Ovary (tissue), 3 donors: Measurements from ENCODE around the gene GH2.
"Not testable (repeated sequence)": the region's sequence is repeated elsewhere in the genome, so short reads cannot be mapped to it uniquely, and the experiment has no call there.

Experiments used
- POLR2A ChIP-seq: fragments of 450-650 bp; IDR thresholded peaks from one replicate; pipeline ENCODE4 v1.6.1; 2017; ENCODE audit warnings: antibody characterized with exemption, mild to moderate bottlenecking, moderate library complexity
- TF ChIP-seq, protein P1 (sequence below), 3 donors: fragments of 450-650 bp in 2 of 3; fragments of 200-600 bp in 1 of 3; IDR thresholded peaks; one replicate each; pipeline versions ENCODE4 v1.5.1 to v1.8.0; 2016 to 2022; ENCODE audit warnings: antibody characterized with exemption in 3 of 3, mild to moderate bottlenecking in 1 of 3
- donor health status: DM: no; HTN: no; CAD: no.

DNA sequence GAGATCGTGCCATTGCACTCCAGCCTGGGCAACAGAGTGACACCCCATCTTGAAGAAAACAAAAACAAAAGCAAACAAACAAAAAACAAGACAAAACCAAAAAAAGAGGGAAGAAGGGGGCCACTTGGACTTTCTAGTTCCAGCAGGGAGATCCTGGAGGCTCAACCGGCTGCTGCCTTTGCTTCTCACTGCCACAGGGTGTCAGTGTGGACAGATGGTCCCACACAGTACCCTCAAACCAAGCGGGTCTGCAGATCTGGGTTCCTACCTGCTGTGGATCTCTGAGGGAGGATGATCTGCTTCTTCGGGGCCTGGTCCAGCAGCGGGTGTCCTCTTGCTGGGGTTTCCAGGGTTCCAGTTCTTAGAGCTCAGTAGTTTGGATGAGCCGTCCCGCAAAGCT, 15.1 kb downstream of the GH2 start:
- TF ChIP-seq, protein P1, sequence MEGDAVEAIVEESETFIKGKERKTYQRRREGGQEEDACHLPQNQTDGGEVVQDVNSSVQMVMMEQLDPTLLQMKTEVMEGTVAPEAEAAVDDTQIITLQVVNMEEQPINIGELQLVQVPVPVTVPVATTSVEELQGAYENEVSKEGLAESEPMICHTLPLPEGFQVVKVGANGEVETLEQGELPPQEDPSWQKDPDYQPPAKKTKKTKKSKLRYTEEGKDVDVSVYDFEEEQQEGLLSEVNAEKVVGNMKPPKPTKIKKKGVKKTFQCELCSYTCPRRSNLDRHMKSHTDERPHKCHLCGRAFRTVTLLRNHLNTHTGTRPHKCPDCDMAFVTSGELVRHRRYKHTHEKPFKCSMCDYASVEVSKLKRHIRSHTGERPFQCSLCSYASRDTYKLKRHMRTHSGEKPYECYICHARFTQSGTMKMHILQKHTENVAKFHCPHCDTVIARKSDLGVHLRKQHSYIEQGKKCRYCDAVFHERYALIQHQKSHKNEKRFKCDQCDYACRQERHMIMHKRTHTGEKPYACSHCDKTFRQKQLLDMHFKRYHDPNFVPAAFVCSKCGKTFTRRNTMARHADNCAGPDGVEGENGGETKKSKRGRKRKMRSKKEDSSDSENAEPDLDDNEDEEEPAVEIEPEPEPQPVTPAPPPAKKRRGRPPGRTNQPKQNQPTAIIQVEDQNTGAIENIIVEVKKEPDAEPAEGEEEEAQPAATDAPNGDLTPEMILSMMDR (IDR thresholded peaks at IDR 0.05): not testable (repeated sequence)
- TF ChIP-seq POLR2A: not testable (repeated sequence)
